HepG2 (cell line): ENCODE measurements around the gene NDEL1. TPM values are rescaled to one million over a fixed set of nuclear protein-coding genes. Genes with fewer than 3 reads are reported as not detected.

Experiments used
- ATAC-seq: fragments of 200-7000 bp; cut with Tn5 transposase; 3 replicates; pipeline ENCODE4 v1.9.1; 2020; ENCODE audit warnings: mild to moderate bottlenecking, moderate library complexity
- BruUV-seq: library from RNA; stranded (reverse); fragments of 400-500 nt; replicated peaks from 2 replicates; lab custom pipeline; 2021; lab: Mats Ljungman, UMichigan
- CTCF ChIA-PET: fragments of 300-600 bp; formaldehyde crosslinking; extraction: SDS; loops from one replicate; lab custom pipeline; 2021; ENCODE audit warnings: low total read pairs, inconsistent platforms, low intra/inter-chr PET ratio; lab: Yijun Ruan, JAX
- POLR2A ChIA-PET: fragments of 350-600 bp; sonication (Branson Sonifier 250); formaldehyde crosslinking; loops from one replicate; lab custom pipeline; 2020; ENCODE audit warnings: antibody characterized with exemption, inconsistent platforms; lab: Yijun Ruan, JAX
- DNase-seq: peaks from one replicate; pipeline ENCODE4 v3.0.0-alpha.2; 2015; ENCODE audit warnings: low spot score
- FAIRE-seq: peaks from 3 replicates; lab custom pipeline; 2011; peaks lifted over from hg19 to GRCh38; lab: Jason Lieb, UNC
- H2AFZ ChIP-seq: one replicate; pipeline ENCODE4 v1.6.1; 2011; ENCODE audit warnings: low read length, inconsistent platforms
- H3K27ac ChIP-seq: fragments of 300-600 bp; 3 replicates; pipeline ENCODE4 v1.8.0; 2011; ENCODE audit warnings: mixed run types, mild to moderate bottlenecking, mixed read lengths, low read length, inconsistent platforms; ENCODE audit not compliant: insufficient read depth; ENCODE audit errors: extremely low read length
- H3K27me3 ChIP-seq, 2 experiments: fragments of 200-600 bp in 1 of 2; 2 replicates in 1 of 2; 3 replicates in 1 of 2; pipeline versions ENCODE4 v1.6.0 to v1.8.0; 2011; ENCODE audit warnings: low read length in 2 of 2, mild to moderate bottlenecking in 2 of 2, moderate library complexity in 2 of 2, inconsistent platforms in 1 of 2; ENCODE audit not compliant: insufficient read depth in 2 of 2, control insufficient read depth in 1 of 2
- H3K36me3 ChIP-seq, 2 experiments: fragments of 200-600 bp in 1 of 2; replicated peaks in 1 of 2; 2 replicates in 1 of 2; 3 replicates in 1 of 2; pipeline versions ENCODE4 v1.5.1 to v1.8.0; 2011; ENCODE audit warnings: low read length in 2 of 2, inconsistent platforms in 1 of 2; ENCODE audit not compliant: insufficient read depth in 2 of 2, control insufficient read depth in 1 of 2
- H3K4me1 ChIP-seq: 2 replicates; pipeline ENCODE4 v1.5.1; 2012; ENCODE audit warnings: low read length, inconsistent platforms; ENCODE audit not compliant: insufficient read depth
- H3K4me2 ChIP-seq: 2 replicates; pipeline ENCODE4 v1.6.0; 2011; ENCODE audit warnings: low read depth, low read length, inconsistent platforms
- H3K4me3 ChIP-seq, 3 experiments: fragments of 200-600 bp in 1 of 3; sonication (generic), shearing (Covaris generic) in 1 of 3; replicated peaks in 1 of 3; 2 replicates each; pipeline ENCODE4 v1.5.1; 2011 to 2016; ENCODE audit warnings: low read length in 3 of 3, inconsistent platforms in 2 of 3, low read depth in 2 of 3, mild to moderate bottlenecking in 2 of 3, control low read depth in 1 of 3, mixed read lengths in 1 of 3; ENCODE audit not compliant: insufficient read depth in 1 of 3
- H3K79me2 ChIP-seq: one replicate; pipeline ENCODE4 v1.6.1; 2011; ENCODE audit warnings: low read length, inconsistent platforms; ENCODE audit not compliant: insufficient read depth
- H3K9ac ChIP-seq: 2 replicates; pipeline ENCODE4 v1.6.0; 2011; ENCODE audit warnings: mild to moderate bottlenecking, low read depth, low read length, inconsistent platforms; ENCODE audit not compliant: insufficient read depth
- H3K9me3 ChIP-seq: 2 replicates; pipeline ENCODE4 v1.5.1; 2012; ENCODE audit warnings: mild to moderate bottlenecking, low read length
- H4K20me1 ChIP-seq: 2 replicates; pipeline ENCODE4 v1.6.0; 2011; ENCODE audit warnings: inconsistent platforms, mild to moderate bottlenecking, low read length, moderate library complexity; ENCODE audit not compliant: insufficient read depth
- AGO1 ChIP-seq: fragments of 200-400 bp; formaldehyde crosslinking; IDR thresholded peaks from 2 replicates; pipeline ENCODE4 v1.6.1; 2017; ENCODE audit warnings: mild to moderate bottlenecking, low read depth, low read length, moderate library complexity; ENCODE audit not compliant: poor library complexity, severe bottlenecking
- AGO2 ChIP-seq: fragments of 200-400 bp; formaldehyde crosslinking; optimal IDR thresholded peaks from 2 replicates; pipeline ENCODE3; 2017; ENCODE audit warnings: mild to moderate bottlenecking, low read depth, low read length, moderate library complexity
- EED ChIP-seq: sonication (generic); formaldehyde crosslinking; IDR thresholded peaks from 2 replicates; pipeline ENCODE4 v1.5.0; 2020; ENCODE audit warnings: mild to moderate bottlenecking, missing genetic modification reagents
- FOSL1 ChIP-seq: sonication (generic); formaldehyde crosslinking; IDR thresholded peaks from 2 replicates; pipeline ENCODE4 v1.9.0; 2021; ENCODE audit warnings: missing genetic modification reagents, borderline replicate concordance
- MAFF ChIP-seq: IDR thresholded peaks from 2 replicates; pipeline ENCODE4 v1.6.1; 2011; ENCODE audit warnings: low read depth, low read length, improper control_type of control experiment
- MAFK ChIP-seq, 2 experiments: IDR thresholded peaks in 1 of 2; conservative IDR thresholded peaks in 1 of 2; 2 replicates each; pipeline ENCODE4 v1.6.1; 2011; ENCODE audit warnings: improper control_type of control experiment in 2 of 2, low read length in 2 of 2
- PHB2 ChIP-seq: fragments of 450-650 bp; IDR thresholded peaks from 2 replicates; pipeline ENCODE4 v1.6.1; 2018; ENCODE audit not compliant: partially characterized antibody
- POLR2A ChIP-seq, 2 experiments: IDR thresholded peaks; 2 replicates each; pipeline ENCODE4 v1.6.1; 2011; ENCODE audit warnings: low read depth in 2 of 2, low read length in 2 of 2, mild to moderate bottlenecking in 1 of 2, moderate library complexity in 1 of 2; ENCODE audit not compliant: insufficient read depth in 1 of 2
- POLR2AphosphoS5 ChIP-seq: IDR thresholded peaks from 2 replicates; pipeline ENCODE4 v1.6.1; 2012; ENCODE audit warnings: low read depth, low read length
- POLR2G ChIP-seq: fragments of 200-400 bp; formaldehyde crosslinking; IDR thresholded peaks from 2 replicates; pipeline ENCODE4 v1.6.1; 2018; ENCODE audit warnings: mild to moderate bottlenecking, low read depth, low read length, moderate library complexity
- RBM22 ChIP-seq: fragments of 200-400 bp; formaldehyde crosslinking; optimal IDR thresholded peaks from 2 replicates; pipeline ENCODE3; 2017; ENCODE audit warnings: mild to moderate bottlenecking, low read length, moderate library complexity
- SRY ChIP-seq: sonication (generic); formaldehyde crosslinking; IDR thresholded peaks from 2 replicates; pipeline ENCODE4 v1.8.0; 2022; ENCODE audit warnings: mild to moderate bottlenecking, missing genetic modification reagents
- ZNF124 ChIP-seq: sonication (generic); formaldehyde crosslinking; IDR thresholded peaks from 2 replicates; pipeline ENCODE4 v1.4.0; 2020; ENCODE audit warnings: missing genetic modification reagents
- ZNF3 ChIP-seq: IDR thresholded peaks from 2 replicates; pipeline ENCODE4 v1.7.0; 2017; ENCODE audit warnings: inconsistent platforms
- WGBS: methylation state at CpG from one replicate; pipeline ENCODE4 v1.1.6; 2017; ENCODE audit warnings: low lambda C conversion rate; 5-methylcytosine and 5-hydroxymethylcytosine counted together
- in situ Hi-C: cut with HindIII; loops from 2 replicates; pipeline ENCODE4 v1.10.0; 2017; ENCODE audit warnings: low pct_unique_long_range_greater_than_20kb; ENCODE audit not compliant: extremely low pct_ligation_motif_present
- intact Hi-C: fragments of 100-400 bp; cut with micrococcal nuclease; formaldehyde crosslinking; loops from one replicate; pipeline ENCODE4 v1.10.0; 2022; ENCODE audit not compliant: unreplicated experiment
- polyA plus RNA-seq, 8 experiments: library from polyadenylated mRNA; depleted of rRNA in 3 of 8; stranded (reverse) in 7 of 8; unstranded in 1 of 8; fragments of >200 nt; fragmentation: Illumina TruSeq in 4 of 8; extraction: Trizol in 4 of 8; gene quantifications; 2 replicates each; pipeline versions ENCODE4 v1.2.1 to v1.2.3, GENCODE V29; 2011 to 2016; ENCODE audit warnings: low read depth in 4 of 8, missing spikeins in 1 of 8, mixed read lengths in 1 of 8; ENCODE audit not compliant: insufficient read depth in 1 of 8
- total RNA-seq, 5 experiments: library from RNA; depleted of rRNA; stranded (reverse); fragments of >200 nt; fragmentation: Illumina TruSeq; extraction: Trizol; gene quantifications; 2 replicates each; pipeline ENCODE4 v1.2.3, GENCODE V29; 2016; ENCODE audit warnings: low read depth in 1 of 5

NDEL1 gene
- total and polyA plus RNA-seq, 2 of the 13 experiments (the other 11 are each of a cell fraction or from before 2014, with no cell fraction given): 59.8 to 153 TPM

DNA sequence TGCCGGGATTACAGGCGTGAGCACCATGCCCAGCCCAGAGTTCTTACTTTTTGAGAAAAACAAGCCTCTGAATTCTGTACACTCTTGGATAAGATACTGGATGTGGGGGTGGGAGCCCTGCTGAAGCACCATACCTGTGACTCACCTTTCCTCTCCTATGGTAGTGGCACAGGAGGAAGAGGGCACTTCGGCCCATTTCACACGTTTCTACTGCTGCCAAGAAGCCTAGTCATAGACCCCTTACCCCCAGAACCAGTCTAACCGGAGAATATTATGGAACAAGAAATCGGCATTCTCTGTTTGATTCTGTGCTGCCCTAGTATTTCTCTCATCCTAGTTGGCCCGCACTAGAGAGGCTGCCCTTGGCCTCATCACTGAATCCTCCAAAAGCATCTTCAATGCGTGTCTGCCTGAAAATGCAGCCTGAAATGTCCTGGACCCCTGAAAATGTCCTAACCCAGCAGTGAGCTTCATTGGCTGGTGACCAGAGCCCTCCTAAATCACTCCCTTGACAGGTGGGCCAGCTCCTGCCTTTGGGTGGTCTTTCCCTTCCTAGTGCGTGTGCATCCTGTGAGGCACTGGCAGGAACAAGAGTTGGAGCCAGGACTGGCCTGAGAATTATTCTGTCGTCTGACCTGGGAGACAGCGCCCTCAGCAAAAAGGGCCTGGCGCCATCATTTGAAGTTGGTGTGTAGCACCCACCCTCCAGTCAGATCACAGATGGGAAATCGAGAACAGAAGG is 37.9 kb downstream of the NDEL1 start (continued):
- TF ChIP-seq ZNF3 (CRISPR knock-in tag) (no peak), POLR2G (peak; percentile 36; the same call in 1 of the 2 replicates), EED (CRISPR knock-in tag) (no peak), PHB2 (no peak), RBM22 (peak; percentile 65), SRY (no peak), ZNF124 (no peak)
- TF ChIP-seq, all 625 proteins: peak for 2

DNA sequence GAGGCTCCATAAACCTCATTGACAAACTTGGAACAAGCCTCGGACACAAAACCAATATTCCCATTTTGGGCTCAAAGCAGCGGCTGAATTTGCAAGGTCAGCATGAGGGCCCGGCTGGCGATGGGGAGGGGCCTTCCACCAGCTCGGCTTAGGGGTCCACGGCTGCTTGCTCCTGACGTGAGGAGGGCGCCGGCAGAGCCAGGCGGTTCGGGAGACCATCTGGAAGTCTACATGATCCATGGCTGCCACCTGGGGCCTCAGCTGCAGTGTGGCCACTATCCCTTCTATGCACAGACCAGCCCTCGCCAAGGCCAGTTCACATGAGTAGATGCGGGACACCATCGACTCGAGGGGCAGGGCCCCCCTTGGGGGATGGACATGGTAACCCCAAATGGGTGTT is 39.1 kb downstream of the NDEL1 start:
- WGBS: 90% methylated on average over 11 of the region's 15 CpGs
- ChIA-PET CTCF (no interaction called here), POLR2A (no interaction called here)
- peaks cover 26 to 95% of the 10 kb centered on the region in 2 experiments for H3K36me3 ChIP-seq
- H4K20me1 ChIP-seq: peaks cover 6% of the 10 kb centered on the region; the same call in 1 of the 2 replicates
- DNase-seq (no peak), ATAC-seq (no peak), FAIRE-seq (no peak)
- TF ChIP-seq POLR2A (IDR thresholded peaks at IDR 0.05; ENCODE audit: insufficient read depth in 1 of 2, low read depth in 2 of 2, low read length in 2 of 2) (peak in 1 of 2 experiments; percentile 42; a peak in 2 of 4 replicates), AGO1 (peak; percentile 25), RBM22 (peak; percentile 86), AGO2 (peak; percentile 64), POLR2G (peak; percentile 33; the same call in 1 of the 2 replicates), FOSL1 (CRISPR knock-in tag) (no peak), MAFK (conservative IDR thresholded peaks at IDR 0.05 in 1 of 2, IDR thresholded peaks at IDR 0.05 in 1 of 2; ENCODE audit: low read length in 2 of 2) (peak; percentile 85 to 87), MAFF (peak; percentile 67), POLR2AphosphoS5 (no peak)
- no peak overlapping the region for H2AFZ ChIP-seq
- intact Hi-C loops (no loop called here), in situ Hi-C loops (no loop called here)
- no peaks in the 10 kb centered on the region for H3K79me2 ChIP-seq
- TSS peak; percentile 62 for BruUV-seq
- no peak overlapping the region for H3K9ac ChIP-seq
- H3K27me3 ChIP-seq: no peaks in the 10 kb centered on the region
- H3K4me1 ChIP-seq: peaks cover 22% of the 10 kb centered on the region
- H3K4me3 ChIP-seq: no peak overlapping the region
- H3K27ac ChIP-seq: no peak overlapping the region
- no peaks in the 10 kb centered on the region for H3K9me3 ChIP-seq
- H3K4me2 ChIP-seq: no peak overlapping the region
